HG03103 (cell line): Measurements from ENCODE around the gene NFIC.
"Not testable (repeated sequence)": the region's sequence is repeated elsewhere in the genome, so short reads cannot be mapped to it uniquely, and the experiment has no call there.

Experiments
- ATAC-seq: cut with Tn5 transposase; IDR thresholded peaks from one replicate; pipeline ENCODE4 v1.9.1; 2021; ENCODE audit warnings: low read depth; ENCODE audit not compliant: unreplicated experiment

Gene NFIC

DNA sequence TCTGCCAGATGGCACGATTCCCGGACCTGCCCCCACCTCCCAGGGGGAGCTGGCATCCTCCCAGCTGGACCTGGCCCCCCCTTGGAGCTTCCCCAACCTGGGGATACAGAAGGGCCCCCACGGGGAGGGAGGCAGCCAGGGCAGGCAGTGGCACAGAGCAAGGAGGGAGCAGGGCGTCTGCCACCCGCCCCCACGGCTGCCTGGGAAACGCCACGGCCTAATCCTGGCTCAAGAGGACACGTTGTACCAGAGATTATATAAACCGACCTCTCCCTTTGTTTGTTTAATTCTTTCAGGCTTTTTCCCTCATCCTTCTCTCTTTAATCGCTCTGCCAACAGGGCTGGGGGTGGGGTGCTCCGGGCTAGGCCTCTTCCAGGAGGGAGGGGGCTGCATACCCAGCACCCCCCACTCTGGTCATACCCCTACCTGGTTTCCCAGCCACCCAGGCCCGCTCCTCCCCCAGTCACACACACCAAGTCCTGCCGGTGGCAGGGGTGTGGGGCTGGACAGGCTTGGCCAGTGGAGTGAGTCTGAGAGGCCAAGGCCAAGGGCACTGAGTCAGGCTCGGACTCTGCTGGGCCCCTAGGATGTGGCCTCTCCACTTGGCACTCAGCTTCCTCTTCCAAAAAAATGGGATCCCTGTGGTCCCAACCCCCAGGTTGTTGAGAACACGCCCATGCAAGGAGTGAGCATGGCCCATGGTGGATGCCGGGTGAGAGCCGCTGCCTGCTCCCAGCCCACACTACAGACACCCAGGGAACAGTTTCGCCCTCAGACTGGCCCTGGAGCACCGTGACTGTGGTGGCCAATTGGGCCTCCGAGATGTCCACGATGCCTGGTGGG, 29.5 kb upstream of the NFIC start:
- no peak for ATAC-seq

DNA sequence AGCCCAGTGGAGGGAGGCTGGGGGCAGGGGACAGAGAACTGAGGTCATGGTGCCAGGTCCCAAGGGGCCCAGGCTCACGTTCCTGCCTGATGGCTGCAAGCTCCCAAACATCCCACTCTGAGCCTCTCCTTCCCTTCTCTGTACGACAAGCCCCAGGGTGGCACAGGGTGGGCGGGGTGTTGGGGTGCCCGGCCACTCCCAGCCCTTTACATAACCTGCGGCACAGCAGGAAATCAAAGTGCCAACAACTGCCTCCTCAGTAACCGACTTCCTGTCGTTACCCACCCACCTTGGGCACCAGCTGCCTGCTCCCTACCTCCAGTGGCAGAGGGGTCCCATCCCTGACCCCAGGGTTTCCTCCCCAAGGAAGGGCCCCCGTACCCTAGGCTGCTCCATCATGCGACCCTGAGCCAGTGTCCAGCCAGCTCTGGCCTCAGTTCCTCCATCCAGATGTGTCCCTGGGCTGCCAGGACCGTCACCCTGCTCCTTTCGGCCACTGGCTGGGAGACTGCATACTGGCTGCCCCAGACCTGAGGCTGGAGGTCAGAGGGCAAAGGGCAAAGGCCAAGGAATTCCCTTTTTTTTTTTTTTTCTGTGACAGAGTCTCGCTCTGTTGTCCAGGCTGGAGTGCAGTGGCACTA, 27.7 kb upstream of the NFIC start:
- no peak for ATAC-seq

DNA sequence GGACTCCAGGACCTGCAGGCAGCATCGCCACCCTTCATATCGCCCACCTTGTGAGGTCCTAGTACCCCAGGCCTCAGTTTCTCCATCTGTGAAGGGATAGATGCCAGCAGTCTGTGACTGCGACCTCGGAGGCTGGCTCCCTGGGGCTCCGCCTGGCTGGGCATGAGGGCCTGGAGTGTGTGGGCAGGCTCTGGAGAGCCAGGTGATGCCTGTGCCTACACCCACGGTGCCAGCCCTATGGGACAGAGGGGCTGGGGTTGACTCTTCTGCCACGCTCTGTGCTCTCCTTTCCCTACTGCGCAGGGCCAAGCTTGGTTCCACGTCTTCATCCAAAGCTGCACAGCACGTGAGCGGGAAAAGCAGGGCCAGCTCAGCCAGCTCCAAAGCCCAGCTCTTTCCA, 26.0 kb upstream of the NFIC start:
- no peak for ATAC-seq

GRCh38 chr19:3342246-3342645, 24.1 kb upstream of the NFIC start:
- no peak for ATAC-seq

GRCh38 chr19:3342962-3343361, 23.4 kb upstream of the NFIC start:
- not testable (repeated sequence) for ATAC-seq

GRCh38 chr19:3343619-3344502, 22.5 kb upstream of the NFIC start:
- ATAC-seq: no peak

DNA sequence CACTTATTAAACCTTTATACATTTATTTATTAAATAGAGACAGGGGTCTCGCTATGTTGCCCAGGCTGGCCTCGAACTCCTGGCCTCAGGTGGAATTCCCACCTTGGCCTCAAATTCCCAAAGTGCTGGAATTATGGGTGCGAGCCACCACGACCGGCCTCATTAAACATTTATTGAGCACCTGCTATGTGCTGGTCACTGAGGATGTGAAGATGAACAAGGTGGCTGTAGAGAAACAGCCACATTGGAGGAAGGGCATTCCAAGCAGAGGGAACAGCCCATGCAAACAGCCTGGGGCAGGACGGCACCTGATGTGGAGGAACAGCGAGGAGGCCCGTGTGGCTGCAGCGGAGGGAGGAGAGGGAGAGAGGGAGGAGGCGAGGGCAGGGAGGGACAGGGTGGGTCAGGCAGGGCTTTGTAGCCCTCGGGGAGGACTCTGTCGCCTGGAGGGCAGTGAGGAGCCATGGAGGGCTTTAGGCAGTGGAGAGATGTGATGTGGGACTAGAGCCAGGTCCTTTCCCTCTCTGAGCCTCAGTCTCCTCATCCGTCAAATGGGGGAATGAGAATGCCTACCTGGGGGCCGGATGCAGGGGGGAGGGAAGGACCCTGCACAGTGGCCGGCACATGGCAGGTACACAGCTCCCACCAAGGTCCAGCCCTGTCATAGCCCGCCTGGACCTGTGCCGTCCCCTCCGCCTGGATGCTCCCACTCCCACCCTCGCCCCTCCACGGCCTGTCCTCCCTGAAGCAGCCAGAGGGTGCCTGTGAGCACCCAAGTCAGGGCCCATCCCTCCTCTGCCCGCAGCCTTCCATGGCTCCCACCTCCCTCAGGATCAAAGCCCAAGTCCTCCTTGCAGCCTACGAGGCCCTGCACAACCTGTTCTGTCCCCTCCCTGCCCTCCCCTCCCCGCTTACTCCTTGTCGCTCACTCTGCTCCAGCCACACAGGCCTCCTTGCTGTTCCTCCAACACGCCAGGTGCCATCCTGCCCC, 21.5 kb upstream of the NFIC start:
- no peak for ATAC-seq

GRCh38 chr19:3345850-3346460, 20.4 kb upstream of the NFIC start:
- no peak for ATAC-seq

DNA sequence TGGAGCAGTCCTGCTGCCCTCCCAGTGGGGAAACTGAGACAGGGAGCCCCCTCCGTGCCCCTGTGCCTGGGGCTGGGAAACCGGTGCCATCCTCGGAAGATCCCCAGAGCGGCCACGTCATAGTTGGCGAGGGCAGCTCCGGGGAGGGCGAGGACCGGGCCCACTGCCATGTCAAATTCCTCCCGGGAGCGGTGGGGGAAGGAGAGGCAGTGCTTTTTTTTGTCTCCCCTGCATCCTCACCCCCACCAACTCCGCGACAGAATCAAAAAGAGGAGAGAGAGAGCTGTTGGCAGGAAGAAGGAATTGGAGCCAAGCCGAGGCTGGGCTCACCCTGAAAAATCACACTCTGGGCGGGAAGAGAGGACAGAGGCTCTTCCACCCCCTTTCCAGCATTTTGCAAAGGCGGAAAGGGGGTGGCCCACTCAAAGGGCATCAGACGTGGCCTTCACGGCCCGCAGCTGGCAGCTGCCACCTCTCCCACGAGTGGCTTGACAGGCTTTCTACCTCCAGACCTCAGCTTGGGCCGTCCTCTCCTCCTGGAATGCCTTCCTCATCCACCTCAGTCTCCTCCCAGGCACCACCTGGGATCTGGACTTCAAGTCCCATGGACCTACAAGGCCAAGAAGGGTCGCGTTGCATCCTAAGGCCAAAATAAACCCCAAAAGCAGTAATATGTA, 19.6 kb upstream of the NFIC start:
- no peak for ATAC-seq

DNA sequence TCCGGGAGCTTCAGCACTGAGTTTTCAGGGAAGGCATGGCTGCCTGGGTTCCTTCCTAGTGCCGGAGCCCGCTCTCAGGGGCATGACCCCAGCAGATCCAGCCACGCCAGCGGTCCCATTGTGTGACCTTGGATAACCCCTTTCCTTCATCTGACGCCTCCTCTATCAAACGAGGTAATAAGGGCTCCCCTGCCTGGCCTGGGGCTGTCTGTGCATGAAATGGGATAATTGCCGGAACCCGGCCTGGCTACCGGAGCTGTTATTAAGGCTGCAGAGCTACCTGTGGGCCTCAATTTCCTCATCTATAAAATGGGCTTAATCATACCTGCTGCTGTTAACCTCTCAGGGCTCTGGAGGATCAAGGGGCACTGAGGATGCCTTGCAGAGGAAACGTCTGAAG, 18.3 kb upstream of the NFIC start:
- ATAC-seq: no peak

- ATAC-seq: not testable (repeated sequence)
These were observed 17.9 kb upstream of the NFIC start for GRCh38 chr19:3348469-3348868.

GRCh38 chr19:3350014-3350663, 16.2 kb upstream of the NFIC start:
- ATAC-seq: no peak

DNA sequence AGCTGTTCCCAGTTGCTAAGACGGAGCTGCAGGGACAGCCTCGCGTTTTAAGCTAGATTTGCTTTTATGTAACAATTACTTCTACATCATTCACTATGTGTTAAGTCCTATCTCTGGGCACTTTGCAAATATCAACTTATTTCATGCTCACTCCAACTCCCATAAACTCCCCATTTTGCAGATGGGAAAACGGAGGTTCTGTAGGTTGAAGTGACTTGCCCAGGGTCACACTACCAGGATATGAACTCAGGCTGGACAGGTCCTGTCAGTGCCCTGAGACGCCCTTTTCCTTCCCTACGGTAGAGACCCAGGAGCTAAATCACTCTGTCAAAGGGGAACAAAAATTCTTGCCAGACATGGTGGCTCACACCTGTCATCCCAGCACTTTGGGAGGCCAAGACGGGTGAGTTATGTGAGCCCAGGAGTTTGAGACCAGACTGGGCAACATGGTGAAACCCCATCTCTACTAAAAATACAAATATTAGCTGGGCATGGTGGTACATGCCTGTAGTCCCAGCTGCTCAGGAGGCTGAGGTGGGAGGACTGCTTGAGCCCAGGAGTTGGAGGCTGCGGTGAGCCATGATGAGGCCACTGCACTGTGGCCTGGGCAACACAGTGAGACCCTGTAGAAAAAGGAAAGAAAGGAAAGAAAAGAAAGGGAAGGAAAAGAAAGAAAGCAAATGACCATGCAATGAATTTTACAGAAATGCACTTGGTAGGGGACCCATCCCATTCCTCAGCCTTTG, 14.5 kb upstream of the NFIC start:
- no peak for ATAC-seq

DNA sequence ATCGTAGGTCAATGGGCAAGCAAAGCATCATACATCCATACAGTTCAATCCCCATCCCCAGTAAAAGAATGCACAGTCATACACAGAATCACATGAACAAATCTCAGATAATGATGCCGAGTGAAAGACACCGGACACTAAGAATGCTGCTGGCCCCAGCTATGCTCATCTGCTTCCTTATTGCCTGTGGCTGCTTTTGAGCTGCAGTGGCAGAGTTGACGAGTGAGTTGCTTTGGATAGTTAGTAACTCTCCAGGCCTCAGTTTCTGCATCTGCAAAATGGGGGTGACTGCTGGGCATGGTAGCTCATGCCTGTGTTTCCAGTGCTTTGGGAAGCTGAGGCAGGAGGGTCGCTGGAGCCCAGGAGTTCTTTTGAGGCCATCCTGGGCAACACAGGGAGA, 12.9 kb upstream of the NFIC start:
- no peak for ATAC-seq

DNA sequence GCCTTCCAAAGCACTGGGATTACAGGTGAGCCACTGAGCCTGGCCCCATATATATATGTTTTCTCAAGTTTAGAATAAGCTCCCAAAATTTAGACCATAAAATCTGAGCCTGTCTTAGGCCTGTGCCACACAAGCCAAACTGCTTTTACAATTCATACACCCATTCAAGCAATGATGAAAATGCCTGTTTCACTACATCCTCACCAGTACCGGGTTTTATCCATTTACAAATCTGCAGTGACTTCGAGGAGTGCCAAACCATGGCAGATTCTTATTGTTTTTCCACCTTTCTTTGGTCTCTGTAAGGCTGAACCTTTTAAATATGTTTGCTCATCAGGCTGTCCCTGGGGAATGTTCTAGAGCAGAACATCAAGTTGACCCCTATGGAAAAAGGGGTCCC, 9.6 kb upstream of the NFIC start:
- no peak for ATAC-seq

DNA sequence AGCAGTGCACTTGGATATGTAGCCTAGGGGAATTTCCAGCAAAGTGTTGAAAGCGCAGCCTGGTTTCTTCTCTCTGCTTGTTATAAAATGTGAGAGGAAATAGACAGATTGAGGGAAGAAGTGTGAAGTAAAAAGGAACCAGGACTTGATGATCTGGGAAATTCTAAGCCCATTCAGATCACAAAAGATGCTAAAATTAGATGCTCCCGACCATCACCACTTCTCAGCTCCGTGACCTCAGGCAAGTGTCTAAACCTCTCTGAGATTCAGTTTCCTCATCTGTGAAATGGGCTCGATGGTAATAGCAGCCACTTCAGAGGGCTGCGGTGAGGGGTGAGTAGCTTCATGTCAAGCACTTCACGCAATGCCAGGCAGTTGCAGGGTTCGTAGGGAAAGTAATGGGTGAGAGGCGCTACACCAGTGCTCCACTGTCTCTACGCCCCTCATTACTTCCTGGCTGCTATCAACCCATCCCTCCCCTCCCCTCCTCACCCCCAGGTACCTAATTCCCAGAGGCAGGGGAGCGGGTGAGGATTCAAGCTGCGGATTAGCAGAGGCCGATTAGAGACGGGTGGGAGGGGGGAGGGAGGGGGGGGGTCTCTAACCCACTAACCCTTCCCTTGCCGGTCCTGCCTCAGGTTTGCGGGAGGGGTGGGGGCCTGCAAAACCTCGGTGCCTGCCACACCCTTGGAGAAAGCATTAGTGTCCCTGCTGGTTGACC, 9.0 kb upstream of the NFIC start:
- ATAC-seq: no peak

DNA sequence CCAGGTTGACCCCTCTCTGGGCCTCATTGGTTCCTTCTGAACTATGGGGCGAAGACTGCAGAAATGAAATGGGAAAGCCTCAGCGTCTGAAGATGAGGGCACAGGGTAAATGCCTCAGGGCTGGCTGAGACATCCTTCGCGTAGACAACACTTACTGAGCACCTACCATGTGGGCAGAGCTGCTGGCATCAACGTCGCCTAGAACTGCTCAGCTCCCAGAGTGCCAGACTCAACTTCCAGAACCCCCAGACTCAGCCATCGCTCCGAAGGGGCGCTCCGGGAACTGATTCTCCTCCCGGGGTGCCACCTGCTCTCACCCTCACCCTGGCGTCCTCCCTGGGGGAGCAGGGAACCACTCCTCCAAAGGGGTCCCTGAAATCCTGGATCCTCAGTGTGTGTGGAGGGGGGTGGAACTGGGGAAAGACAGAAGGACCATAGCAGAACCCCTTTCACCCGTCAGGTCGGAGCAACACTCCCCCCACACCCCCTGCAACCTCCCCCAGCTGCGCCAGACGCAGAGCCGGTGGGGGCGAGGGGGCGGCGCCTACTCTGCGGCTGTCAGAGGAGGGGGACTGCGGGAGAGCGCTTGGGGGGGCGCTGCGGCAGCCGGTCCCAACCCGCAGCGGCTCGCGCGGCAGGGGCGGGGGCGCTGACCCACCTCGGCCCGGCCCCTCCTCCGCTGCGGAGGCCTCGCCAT, 8.2 kb upstream of the NFIC start:
- ATAC-seq: no peak
